Fibroblast of the aortic adventitia (primary cell): ENCODE data around the gene HIGD1A. TPM values are rescaled to one million over a fixed set of nuclear protein-coding genes. Genes with fewer than 3 reads are reported as not detected.

ENCODE experiments used
- DNase-seq: peaks from one replicate; pipeline ENCODE4 v3.0.0-alpha.2; 2010; ENCODE audit warnings: low read depth
- H3K4me3 ChIP-seq: 2 replicates; pipeline ENCODE4 v1.5.1; 2011; ENCODE audit warnings: low read depth, mild to moderate bottlenecking, control low read depth, low read length, moderate library complexity
- CTCF ChIP-seq: IDR thresholded peaks from 2 replicates; pipeline ENCODE4 v1.5.1; 2011; ENCODE audit warnings: mild to moderate bottlenecking, low read length, control low read depth, inconsistent platforms; ENCODE audit not compliant: insufficient read depth
- total RNA-seq: library from RNA; depleted of rRNA; stranded (reverse); fragments of >200 nt; gene quantifications from 2 replicates; pipeline ENCODE4 v1.2.3, GENCODE V29; 2012; ENCODE audit warnings: low replicate concordance

Gene HIGD1A
- total RNA-seq, 1 donor, result 163 TPM

- no peak for DNase-seq
- no peak for TF ChIP-seq CTCF
- H3K4me3 ChIP-seq, result no peak overlapping the region
Observed at GRCh38 chr3:42741796-42742195, 62.5 kb downstream of the HIGD1A start.

GRCh38 chr3:42739401-42740158 lies 64.7 kb downstream of the HIGD1A start:
- no peak for DNase-seq
- no peak for TF ChIP-seq CTCF
- no peak overlapping the region for H3K4me3 ChIP-seq

GRCh38 chr3:42736531-42736930 lies 67.8 kb downstream of the HIGD1A start:
- TF ChIP-seq CTCF, result no peak
- H3K4me3 ChIP-seq, result no peak overlapping the region
- no peak for DNase-seq

- no peak for DNase-seq
- no peak for TF ChIP-seq CTCF
- H3K4me3 ChIP-seq, result no peak overlapping the region
Observed at GRCh38 chr3:42736081-42736480, 68.2 kb downstream of the HIGD1A start.

- TF ChIP-seq CTCF, result no peak
- no peak for DNase-seq
- H3K4me3 ChIP-seq, result no peak overlapping the region
Observed at GRCh38 chr3:42735615-42736014, 68.7 kb downstream of the HIGD1A start.

GRCh38 chr3:42735019-42735418 lies 69.3 kb downstream of the HIGD1A start:
- H3K4me3 ChIP-seq, result no peak overlapping the region
- no peak for DNase-seq
- no peak for TF ChIP-seq CTCF

GRCh38 chr3:42734263-42734860 lies 69.9 kb downstream of the HIGD1A start:
- TF ChIP-seq CTCF, result no peak
- no peak for DNase-seq
- no peak overlapping the region for H3K4me3 ChIP-seq
